A549 (cell line): ENCODE results near the gene KLF3. TPM values are rescaled to one million over a fixed set of nuclear protein-coding genes. Genes with fewer than 3 reads are reported as not detected.
"Not testable (repeated sequence)": the region's sequence is repeated elsewhere in the genome, so short reads cannot be mapped to it uniquely, and the experiment has no call there.

ENCODE experiments used
- ATAC-seq, 2 experiments: fragments of 200-7000 bp in 1 of 2; fragments of >200 bp in 1 of 2; cut with Nextera tagmentation in 1 of 2; cut with Tn5 transposase in 1 of 2; 3 replicates each; pipeline versions ENCODE4 v1.8.0 to v1.9.1; 2018 to 2020; ENCODE audit warnings: mild to moderate bottlenecking in 1 of 2, moderate library complexity in 1 of 2
- CTCF ChIA-PET: fragments of 300-600 bp; sonication (Branson Sonifier 250); formaldehyde crosslinking; extraction: SDS; loops from one replicate; lab custom pipeline; 2021; ENCODE audit warnings: antibody characterized with exemption, inconsistent platforms; lab: Yijun Ruan, JAX
- POLR2A ChIA-PET: fragments of 350-600 bp; formaldehyde crosslinking; extraction: SDS; loops from one replicate; lab custom pipeline; 2021; ENCODE audit warnings: antibody characterized with exemption, inconsistent platforms; lab: Yijun Ruan, JAX
- DNase-seq, 2 experiments: peaks; one replicate each; pipeline versions ENCODE4 v3.0.0 to v3.0.0-alpha.2; 2011 to 2016; ENCODE audit warnings: low read depth in 1 of 2, low spot score in 1 of 2
- FAIRE-seq: peaks from 2 replicates; lab custom pipeline; 2011; peaks lifted over from hg19 to GRCh38; lab: Jason Lieb, UNC
- H3K27ac ChIP-seq, 2 experiments: fragments of >200 bp; sonication (Bioruptor Twin); formaldehyde crosslinking; 3 replicates each; pipeline ENCODE4 v1.5.1; 2016 to 2017
- H3K4me1 ChIP-seq: fragments of >200 bp; sonication (Bioruptor Twin); formaldehyde crosslinking; 3 replicates; pipeline ENCODE4 v1.6.1; 2016
- H3K4me2 ChIP-seq: fragments of >200 bp; sonication (Bioruptor Twin); formaldehyde crosslinking; 3 replicates; pipeline ENCODE4 v1.6.1; 2016
- H3K4me3 ChIP-seq: fragments of >200 bp; sonication (Bioruptor Twin); formaldehyde crosslinking; 3 replicates; pipeline ENCODE4 v1.5.1; 2016
- H3K9me3 ChIP-seq: fragments of >200 bp; sonication (Bioruptor Twin); formaldehyde crosslinking; 3 replicates; pipeline ENCODE4 v1.6.1; 2016
- BCL3 ChIP-seq: fragments of >200 bp; sonication (Bioruptor Twin); formaldehyde crosslinking; IDR thresholded peaks from 3 replicates; pipeline ENCODE4 v1.6.1; 2016
- BHLHE40 ChIP-seq: IDR thresholded peaks from 2 replicates; pipeline ENCODE4 v1.6.1; 2012; ENCODE audit warnings: low read depth, low read length, inconsistent platforms
- CHD4 ChIP-seq: fragments of 200-600 bp; sonication (generic); IDR thresholded peaks from 2 replicates; pipeline ENCODE4 v1.6.1; 2016; ENCODE audit warnings: antibody characterized with exemption, mild to moderate bottlenecking, borderline replicate concordance
- CTCF ChIP-seq: fragments of >200 bp; sonication (Bioruptor Twin); formaldehyde crosslinking; IDR thresholded peaks from 3 replicates; pipeline ENCODE4 v1.5.1; 2016
- E2F6 ChIP-seq: IDR thresholded peaks from 2 replicates; pipeline ENCODE4 v1.6.1; 2012; ENCODE audit warnings: low read depth, borderline replicate concordance
- EHF ChIP-seq: fragments of 250-450 bp; sonication (Bioruptor Pico); IDR thresholded peaks from 2 replicates; pipeline ENCODE4 v1.5.0; 2020; ENCODE audit warnings: mild to moderate bottlenecking
- ELK1 ChIP-seq: fragments of 150-350 bp; IDR thresholded peaks from 2 replicates; pipeline ENCODE4 v1.6.1; 2014; ENCODE audit warnings: low read depth, mild to moderate bottlenecking, low read length
- EP300 ChIP-seq, 2 experiments: fragments of >200 bp; sonication (Bioruptor Twin); formaldehyde crosslinking; IDR thresholded peaks; 2 replicates in 1 of 2; 3 replicates in 1 of 2; pipeline ENCODE4 v1.6.1; 2016 to 2017
- GATA3 ChIP-seq: IDR thresholded peaks from 2 replicates; pipeline ENCODE4 v1.6.1; 2012; ENCODE audit warnings: borderline replicate concordance
- HDAC2 ChIP-seq: fragments of 200-600 bp; sonication (generic); IDR thresholded peaks from 2 replicates; pipeline ENCODE4 v1.6.1; 2016
- HEYL ChIP-seq: fragments of 250-450 bp; sonication (Bioruptor Pico); IDR thresholded peaks from 2 replicates; pipeline ENCODE4 v1.8.0; 2021; ENCODE audit warnings: mild to moderate bottlenecking, moderate library complexity
- HOXA7 ChIP-seq: fragments of 250-450 bp; sonication (Bioruptor Pico); IDR thresholded peaks from 2 replicates; pipeline ENCODE4 v1.5.0; 2020; ENCODE audit warnings: mild to moderate bottlenecking, moderate library complexity
- JUNB ChIP-seq: fragments of >200 bp; sonication (Bioruptor Twin); formaldehyde crosslinking; IDR thresholded peaks from 2 replicates; pipeline ENCODE4 v1.6.1; 2016
- KDM5A ChIP-seq: fragments of 200-600 bp; sonication (generic); IDR thresholded peaks from 2 replicates; pipeline ENCODE4 v1.6.1; 2016; ENCODE audit warnings: antibody characterized with exemption, mild to moderate bottlenecking
- MAFK ChIP-seq: fragments of 450-650 bp; IDR thresholded peaks from 2 replicates; pipeline ENCODE4 v1.6.1; 2014; ENCODE audit not compliant: partially characterized antibody
- MYC ChIP-seq: IDR thresholded peaks from 2 replicates; pipeline ENCODE4 v1.6.1; 2012; ENCODE audit warnings: mild to moderate bottlenecking, inconsistent platforms, low read length, improper control_type of control experiment, borderline replicate concordance
- NFE2L2 ChIP-seq: fragments of 150-350 bp; conservative IDR thresholded peaks from 2 replicates; pipeline ENCODE4 v1.6.1; 2014; ENCODE audit warnings: low read length
- NR3C1 ChIP-seq: fragments of >200 bp; sonication (Bioruptor Twin); formaldehyde crosslinking; IDR thresholded peaks from 3 replicates; pipeline ENCODE4 v1.6.1; 2017
- POLR2A ChIP-seq: IDR thresholded peaks from 2 replicates; pipeline ENCODE4 v1.6.1; 2012; ENCODE audit warnings: mild to moderate bottlenecking, low read length
- RARB ChIP-seq: fragments of 250-450 bp; sonication (Bioruptor Pico); IDR thresholded peaks from 2 replicates; pipeline ENCODE4 v1.8.0; 2021; ENCODE audit warnings: mild to moderate bottlenecking, moderate library complexity
- REST ChIP-seq: fragments of 200-600 bp; sonication (generic); IDR thresholded peaks from 2 replicates; pipeline ENCODE4 v1.6.1; 2016; ENCODE audit warnings: antibody characterized with exemption, mild to moderate bottlenecking, moderate library complexity
- SREBF2 ChIP-seq: fragments of 450-650 bp; IDR thresholded peaks from 2 replicates; pipeline ENCODE4 v1.6.1; 2014; ENCODE audit warnings: mild to moderate bottlenecking, moderate library complexity
- TP53 ChIP-seq: fragments of 250-450 bp; sonication (Bioruptor Pico); IDR thresholded peaks from 2 replicates; pipeline ENCODE4 v1.5.0; 2021; ENCODE audit warnings: mild to moderate bottlenecking, moderate library complexity
- ZNF302 ChIP-seq: fragments of 250-450 bp; sonication (Bioruptor Pico); IDR thresholded peaks from 2 replicates; pipeline ENCODE4 v1.9.0; 2021; ENCODE audit warnings: inconsistent platforms, mild to moderate bottlenecking, moderate library complexity
- WGBS: methylation state at CpG from one replicate; pipeline ENCODE4 v1.1.6; 2017; ENCODE audit errors: missing lambda C conversion rate; 5-methylcytosine and 5-hydroxymethylcytosine counted together
- polyA plus RNA-seq, 4 experiments: library from polyadenylated mRNA; depleted of rRNA in 3 of 4; stranded (reverse); fragments of >200 nt; fragmentation: RNase III in 1 of 4; extraction: RNeasy Plus Mini Kit Qiagen cat#74134 plus additional on column Dnase treatment in 1 of 4; gene quantifications; 2 replicates in 3 of 4; 3 replicates in 1 of 4; pipeline ENCODE4 v1.2.3, GENCODE V29; 2011 to 2017

KLF3 gene
- polyA plus RNA-seq, 2 of the 4 experiments (the other 2 are of a cell fraction): 11.2 to 29.6 TPM

GRCh38 chr4:38624311-38624710 lies 39.7 kb upstream of the KLF3 start:
- TF ChIP-seq EP300 (IDR thresholded peaks at IDR 0.05): no peak
- TF ChIP-seq REST: no peak
- TF ChIP-seq MAFK: no peak
- TF ChIP-seq CHD4: no peak
- TF ChIP-seq HOXA7 (CRISPR knock-in tag): no peak
- no peak for TF ChIP-seq NR3C1
- TF ChIP-seq TP53 (CRISPR knock-in tag): no peak
- TF ChIP-seq JUNB: no peak
- no peak for TF ChIP-seq MYC
- no peak for TF ChIP-seq GATA3
- TF ChIP-seq HDAC2: no peak
- no peak for TF ChIP-seq CTCF
- TF ChIP-seq EHF (CRISPR knock-in tag): no peak
- no peak for TF ChIP-seq POLR2A
- no peak for TF ChIP-seq RARB
- no peak for TF ChIP-seq E2F6
- TF ChIP-seq SREBF2: no peak
- no peak for TF ChIP-seq BHLHE40
- no peak for TF ChIP-seq ZNF302
- TF ChIP-seq, all 56 proteins: peak for 0
- DNase-seq (no peak), FAIRE-seq (no peak), ATAC-seq (no peak)
- no peak overlapping the region for H3K4me2 ChIP-seq
- H3K9me3 ChIP-seq: no peaks in the 10 kb centered on the region
- CTCF ChIA-PET: no interaction called here
- H3K4me1 ChIP-seq: peaks cover 39% of the 10 kb centered on the region
- POLR2A ChIA-PET: no interaction called here
- no peak overlapping the region for H3K4me3 ChIP-seq
- 94% methylated on average over 3 of the region's 3 CpGs for WGBS
- H3K27ac ChIP-seq: no peak overlapping the region

GRCh38 chr4:38625508-38625907 lies 38.5 kb upstream of the KLF3 start:
- FAIRE-seq: no peak
- peaks cover 29% of the 10 kb centered on the region for H3K4me1 ChIP-seq
- TF ChIP-seq NFE2L2: no peak
- TF ChIP-seq SREBF2: no peak
- no peak for TF ChIP-seq BCL3
- TF ChIP-seq JUNB: no peak
- no peak for TF ChIP-seq KDM5A
- TF ChIP-seq E2F6: no peak
- no peak for TF ChIP-seq HEYL (CRISPR knock-in tag)
- TF ChIP-seq GATA3: no peak
- TF ChIP-seq CHD4: no peak
- TF ChIP-seq HOXA7 (CRISPR knock-in tag): no peak
- no peak for TF ChIP-seq EHF (CRISPR knock-in tag)
- TF ChIP-seq ZNF302: no peak
- no peak for TF ChIP-seq ELK1
- TF ChIP-seq, all 56 proteins: peak for 0
- H3K27ac ChIP-seq: no peak overlapping the region
- H3K4me3 ChIP-seq: no peak overlapping the region
- DNase-seq (no peak), ATAC-seq (no peak)
- H3K4me2 ChIP-seq: no peak overlapping the region
- CTCF ChIA-PET: interaction anchor here (1.1 kb wide), 1 partner anchor 295 kb away, joined by 4 read pairs; no protein-coding TSS in a partner anchor
- POLR2A ChIA-PET: no interaction called here
- H3K9me3 ChIP-seq: no peaks in the 10 kb centered on the region
- WGBS: 55% methylated on average over 3 of the region's 3 CpGs

GRCh38 chr4:38626901-38627444 lies 37.0 kb upstream of the KLF3 start:
- H3K4me2 ChIP-seq, H3K27ac ChIP-seq, DNase-seq, H3K9me3 ChIP-seq, POLR2A ChIA-PET, FAIRE-seq, ATAC-seq, H3K4me3 ChIP-seq, CTCF ChIA-PET: not testable (repeated sequence)
- 88% methylated on average over 12 of the region's 32 CpGs for WGBS
- H3K4me1 ChIP-seq: peaks cover 17% of the 10 kb centered on the region; the same call in 2 of the 3 replicates
